ENCODE measurements around the gene AGBL1.

DNA sequence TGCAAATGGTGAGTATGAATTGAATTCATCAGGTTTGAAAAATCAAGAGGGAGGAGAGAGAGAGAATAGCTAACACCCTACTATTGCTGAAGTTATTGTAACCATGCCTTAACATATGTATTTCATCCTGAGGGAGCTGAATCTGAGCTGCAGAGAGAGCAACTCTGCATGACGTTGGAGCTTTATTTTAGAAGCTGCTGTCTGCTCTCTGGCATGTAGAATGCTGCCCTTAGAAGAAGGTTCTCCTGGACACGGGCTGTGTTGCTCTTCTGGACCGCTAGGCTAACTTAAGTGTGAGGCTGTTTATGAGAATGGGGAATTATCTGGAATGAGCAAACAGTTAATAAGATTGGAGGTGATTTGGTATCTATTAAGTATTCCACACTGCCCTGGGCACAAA, 814.6 kb downstream of the AGBL1 start:
- TF ChIP-seq, protein P1, sequence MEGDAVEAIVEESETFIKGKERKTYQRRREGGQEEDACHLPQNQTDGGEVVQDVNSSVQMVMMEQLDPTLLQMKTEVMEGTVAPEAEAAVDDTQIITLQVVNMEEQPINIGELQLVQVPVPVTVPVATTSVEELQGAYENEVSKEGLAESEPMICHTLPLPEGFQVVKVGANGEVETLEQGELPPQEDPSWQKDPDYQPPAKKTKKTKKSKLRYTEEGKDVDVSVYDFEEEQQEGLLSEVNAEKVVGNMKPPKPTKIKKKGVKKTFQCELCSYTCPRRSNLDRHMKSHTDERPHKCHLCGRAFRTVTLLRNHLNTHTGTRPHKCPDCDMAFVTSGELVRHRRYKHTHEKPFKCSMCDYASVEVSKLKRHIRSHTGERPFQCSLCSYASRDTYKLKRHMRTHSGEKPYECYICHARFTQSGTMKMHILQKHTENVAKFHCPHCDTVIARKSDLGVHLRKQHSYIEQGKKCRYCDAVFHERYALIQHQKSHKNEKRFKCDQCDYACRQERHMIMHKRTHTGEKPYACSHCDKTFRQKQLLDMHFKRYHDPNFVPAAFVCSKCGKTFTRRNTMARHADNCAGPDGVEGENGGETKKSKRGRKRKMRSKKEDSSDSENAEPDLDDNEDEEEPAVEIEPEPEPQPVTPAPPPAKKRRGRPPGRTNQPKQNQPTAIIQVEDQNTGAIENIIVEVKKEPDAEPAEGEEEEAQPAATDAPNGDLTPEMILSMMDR (IDR thresholded peaks at IDR 0.05): no peak
- no peak for TF ChIP-seq EZH2 (IDR thresholded peaks at IDR 0.05)

All from neural progenitor cell (in vitro differentiated cells).